PC-3 (cell line): Measurements from ENCODE around the gene SALL4. TPM values are rescaled to one million over a fixed set of nuclear protein-coding genes. Genes with fewer than 3 reads are reported as not detected.

Source experiments
- ATAC-seq: fragments of 200-7000 bp; cut with Tn5 transposase; 2 replicates; pipeline ENCODE4 v1.9.1; 2020; ENCODE audit warnings: mild to moderate bottlenecking, moderate library complexity
- BruUV-seq: library from RNA; stranded (reverse); fragments of 400-500 nt; replicated peaks from 2 replicates; lab custom pipeline; 2021; lab: Mats Ljungman, UMichigan
- CTCF ChIA-PET: fragments of 300-600 bp; sonication (Branson Sonifier 250); formaldehyde crosslinking; loops from one replicate; lab custom pipeline; 2022; ENCODE audit warnings: antibody characterized with exemption; lab: Charles Lee
- POLR2A ChIA-PET: fragments of 300-600 bp; sonication (Branson Sonifier 250); formaldehyde crosslinking; loops from one replicate; lab custom pipeline; 2022; ENCODE audit warnings: antibody characterized with exemption; ENCODE audit not compliant: unreplicated experiment; lab: Charles Lee
- DNase-seq: peaks from one replicate; pipeline ENCODE4 v3.0.0-alpha.2; 2015
- H2AFZ ChIP-seq: fragments of 300-600 bp; sonication (generic); 2 replicates; pipeline ENCODE4 v1.6.0; 2016; ENCODE audit warnings: antibody characterized with exemption, low read length
- H3F3A ChIP-seq: fragments of 300-600 bp; sonication (generic); one replicate; pipeline ENCODE4 v1.6.0; 2017; ENCODE audit warnings: antibody characterized with exemption, low read length, control low read depth, mild to moderate bottlenecking; ENCODE audit not compliant: unreplicated experiment
- H3K27ac ChIP-seq: fragments of 300-600 bp; sonication (generic); 2 replicates; pipeline ENCODE4 v1.5.1; 2016; ENCODE audit warnings: mild to moderate bottlenecking, low read length
- H3K27me3 ChIP-seq: fragments of 300-600 bp; sonication (generic); 2 replicates; pipeline ENCODE4 v1.6.1; 2016; ENCODE audit warnings: low read length, mixed read lengths
- H3K36me3 ChIP-seq: fragments of 300-600 bp; sonication (generic); 2 replicates; pipeline ENCODE4 v1.6.1; 2016; ENCODE audit warnings: low read depth, mixed run types, low read length, mixed read lengths
- H3K4me1 ChIP-seq: fragments of 300-600 bp; sonication (generic); 2 replicates; pipeline ENCODE4 v1.5.1; 2016; ENCODE audit warnings: low read length; ENCODE audit not compliant: insufficient read depth
- H3K4me2 ChIP-seq: fragments of 300-600 bp; sonication (generic); 2 replicates; pipeline ENCODE4 v1.6.0; 2016; ENCODE audit warnings: low read length
- H3K4me3 ChIP-seq: fragments of 300-600 bp; sonication (generic); 2 replicates; pipeline ENCODE4 v1.5.1; 2016; ENCODE audit warnings: mild to moderate bottlenecking, low read length, mixed read lengths
- H3K79me2 ChIP-seq: fragments of 300-600 bp; sonication (generic); 2 replicates; pipeline ENCODE4 v1.6.1; 2017; ENCODE audit warnings: low read length, mixed read lengths
- H3K9ac ChIP-seq: fragments of 300-600 bp; sonication (generic); 2 replicates; pipeline ENCODE4 v1.6.0; 2016; ENCODE audit warnings: mild to moderate bottlenecking, low read length
- H3K9me2 ChIP-seq: fragments of 300-600 bp; sonication (generic); replicated peaks from 2 replicates; pipeline ENCODE4 v1.6.1; 2016; ENCODE audit warnings: mixed run types, low read length, mixed read lengths
- H3K9me3 ChIP-seq: fragments of 300-600 bp; sonication (generic); 2 replicates; pipeline ENCODE4 v1.6.1; 2016; ENCODE audit warnings: low read length, mixed read lengths
- H4K20me1 ChIP-seq: fragments of 300-600 bp; sonication (generic); 2 replicates; pipeline ENCODE4 v1.6.1; 2016; ENCODE audit warnings: low read length, mixed read lengths
- CTCF ChIP-seq: fragments of 300-600 bp; sonication (generic); conservative IDR thresholded peaks from 2 replicates; pipeline ENCODE4 v1.5.1; 2017; ENCODE audit warnings: antibody characterized with exemption, low read depth, mild to moderate bottlenecking, low read length
- EZH2 ChIP-seq: fragments of 300-600 bp; sonication (generic); IDR thresholded peaks from one replicate; pipeline ENCODE4 v1.6.1; 2017; ENCODE audit warnings: antibody characterized with exemption, mild to moderate bottlenecking, low read length; ENCODE audit not compliant: unreplicated experiment
- EZH2phosphoT487 ChIP-seq: fragments of 300-600 bp; sonication (generic); IDR thresholded peaks from 2 replicates; pipeline ENCODE4 v1.6.1; 2018; ENCODE audit warnings: mild to moderate bottlenecking, antibody characterized with exemption, low read length, borderline replicate concordance
- intact Hi-C: fragments of 100-400 bp; cut with micrococcal nuclease; formaldehyde crosslinking; loops from 2 replicates; pipeline ENCODE4 v1.9.0; 2023
- total RNA-seq: library from RNA; depleted of rRNA; stranded (reverse); fragments of >200 nt; gene quantifications from 2 replicates; pipeline ENCODE4 v1.2.3, GENCODE V29; 2014

The SALL4 gene
- total RNA-seq, 1 experiment from 2014 or later, result 3.1 TPM

GRCh38 chr20:51760905-51761546 is 41.3 kb downstream of the SALL4 start:
- BruUV-seq, result no TSS peak

GRCh38 chr20:51759769-51760510 is 42.4 kb downstream of the SALL4 start:
- no peak for TF ChIP-seq EZH2phosphoT487
- no peak for TF ChIP-seq EZH2
- no peak for TF ChIP-seq CTCF
- DNase-seq (no peak), ATAC-seq (no peak)
- Histone ChIP-seq H3K36me3 (no peaks in the 10 kb centered on the region), H3K27me3 (no peaks in the 10 kb centered on the region), H3F3A (no peaks in the 10 kb centered on the region), H3K4me1 (peaks cover 10% of the 10 kb centered on the region), H3K4me2 (no peak overlapping the region), H3K27ac (no peak overlapping the region), H2AFZ (no peak overlapping the region), H3K9me3 (no peaks in the 10 kb centered on the region), H4K20me1 (no peaks in the 10 kb centered on the region), H3K9ac (no peak overlapping the region), H3K4me3 (no peak overlapping the region), H3K79me2 (peaks cover 84% of the 10 kb centered on the region), H3K9me2 (no peaks in the 10 kb centered on the region)
- intact Hi-C loops, result no loop called here
- ChIA-PET CTCF (no interaction called here), POLR2A (interaction anchor here (0.6 kb wide), 1 partner anchor 202 kb away, joined by 3 read pairs; no protein-coding TSS in a partner anchor)
- no TSS peak for BruUV-seq

More at GRCh38 chr20:51760905-51761546, 41.3 kb downstream of the SALL4 start:
- CTCF ChIA-PET, result no interaction called here
- TF ChIP-seq CTCF, result no peak
- TF ChIP-seq EZH2, result no peak
- TF ChIP-seq EZH2phosphoT487, result no peak
- H3K36me3 ChIP-seq, result no peaks in the 10 kb centered on the region
- H3K9me3 ChIP-seq, result no peaks in the 10 kb centered on the region
- H2AFZ ChIP-seq, result no peak overlapping the region
- H3K9ac ChIP-seq, result 0 out of 2 replicates have a peak overlapping the region, but pooled peaks have one; percentile 8
- peaks cover 13% of the 10 kb centered on the region for H3K4me1 ChIP-seq
- peak overlapping the region; percentile 16 for H3K4me2 ChIP-seq
- intact Hi-C loops, result no loop called here
- H3K79me2 ChIP-seq, result peaks cover 86% of the 10 kb centered on the region
- H3F3A ChIP-seq, result no peaks in the 10 kb centered on the region
- POLR2A ChIA-PET, result no interaction called here
- H3K9me2 ChIP-seq, result no peaks in the 10 kb centered on the region
- no peaks in the 10 kb centered on the region for H4K20me1 ChIP-seq
- H3K4me3 ChIP-seq, result no peak overlapping the region
- no peaks in the 10 kb centered on the region for H3K27me3 ChIP-seq
- H3K27ac ChIP-seq, result peak overlapping the region; percentile 45
- peak; percentile 88 for ATAC-seq
- peak; percentile 86 for DNase-seq

- Histone ChIP-seq H3K4me3 (no peak overlapping the region), H4K20me1 (no peaks in the 10 kb centered on the region), H3K27me3 (no peaks in the 10 kb centered on the region), H3K9ac (no peak overlapping the region), H3K4me1 (peaks cover 10% of the 10 kb centered on the region), H3K4me2 (no peak overlapping the region), H3K36me3 (no peaks in the 10 kb centered on the region), H3K79me2 (peaks cover 83% of the 10 kb centered on the region), H2AFZ (no peak overlapping the region), H3K9me2 (no peaks in the 10 kb centered on the region), H3K27ac (no peak overlapping the region), H3F3A (no peaks in the 10 kb centered on the region), H3K9me3 (no peaks in the 10 kb centered on the region)
- ATAC-seq (no peak), DNase-seq (no peak)
- CTCF ChIA-PET, result no interaction called here
- no peak for TF ChIP-seq CTCF
- no peak for TF ChIP-seq EZH2
- no peak for TF ChIP-seq EZH2phosphoT487
- POLR2A ChIA-PET, result no interaction called here
- BruUV-seq, result no TSS peak
- intact Hi-C loops, result no loop called here
These were observed 43.3 kb downstream of the SALL4 start for GRCh38 chr20:51758978-51759544.
